ENCODE data around the gene RIN1.

RIN1 gene

DNA sequence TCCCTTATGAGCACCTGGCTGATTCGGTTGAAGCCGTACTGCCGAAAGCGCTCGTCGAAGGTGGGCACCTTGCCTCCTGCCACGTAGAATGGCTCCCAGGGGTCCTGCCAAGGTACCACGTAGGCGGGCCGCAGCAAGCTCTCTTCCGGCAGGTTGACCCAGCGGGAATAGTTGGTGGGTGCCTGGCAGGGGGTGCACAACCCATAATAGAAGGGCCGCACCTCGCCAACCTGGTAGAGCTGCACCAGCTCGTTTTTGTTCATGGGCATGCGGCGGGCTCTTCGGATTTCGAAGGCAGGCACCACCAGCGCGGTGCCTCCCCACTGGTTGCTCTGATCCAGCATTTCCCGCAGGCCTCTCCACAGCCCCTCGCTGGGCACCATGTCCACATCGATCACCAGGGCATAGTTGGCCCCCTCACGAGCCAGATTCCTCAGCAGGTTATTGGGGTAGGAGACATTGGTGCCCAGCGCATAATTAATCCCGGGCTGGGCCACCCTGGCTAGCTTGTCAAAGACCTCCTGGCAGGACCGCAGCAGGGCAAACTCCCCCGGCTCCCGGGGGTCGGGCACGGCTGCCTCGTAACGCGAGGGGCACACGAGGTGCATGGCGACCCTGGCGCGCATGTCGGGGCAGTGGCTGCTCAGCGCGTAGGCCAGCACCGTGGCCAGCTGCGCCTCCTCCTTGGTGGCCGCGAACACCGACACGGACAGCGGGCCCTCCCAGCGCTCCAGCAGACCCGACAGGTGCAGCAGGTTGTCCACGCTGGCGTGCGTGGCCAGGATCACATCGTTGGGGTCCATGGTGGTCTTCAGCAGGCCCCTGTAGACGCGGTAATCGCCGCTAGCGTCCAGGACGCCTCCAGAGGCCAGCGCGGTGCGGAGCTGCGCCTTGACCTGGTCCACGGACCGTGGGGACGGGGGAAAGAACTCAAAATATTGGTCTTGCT, 10.5 kb upstream of the RIN1 start:
- TF ChIP-seq FOXP2 (optimal IDR thresholded peaks at IDR 0.05; ENCODE audit: borderline replicate concordance, extremely low read depth, extremely low read length, insufficient read depth) = no peak
- TF ChIP-seq POLR2AphosphoS5 (IDR thresholded peaks at IDR 0.05; ENCODE audit: low read depth, low read length) = no peak
- no peak for TF ChIP-seq SIN3A (IDR thresholded peaks at IDR 0.05; ENCODE audit: borderline replicate concordance, insufficient read depth, low read length)
- TF ChIP-seq TAF1 (IDR thresholded peaks at IDR 0.05; ENCODE audit: borderline replicate concordance, insufficient read depth, low read length) = no peak
- TF ChIP-seq, protein P1, sequence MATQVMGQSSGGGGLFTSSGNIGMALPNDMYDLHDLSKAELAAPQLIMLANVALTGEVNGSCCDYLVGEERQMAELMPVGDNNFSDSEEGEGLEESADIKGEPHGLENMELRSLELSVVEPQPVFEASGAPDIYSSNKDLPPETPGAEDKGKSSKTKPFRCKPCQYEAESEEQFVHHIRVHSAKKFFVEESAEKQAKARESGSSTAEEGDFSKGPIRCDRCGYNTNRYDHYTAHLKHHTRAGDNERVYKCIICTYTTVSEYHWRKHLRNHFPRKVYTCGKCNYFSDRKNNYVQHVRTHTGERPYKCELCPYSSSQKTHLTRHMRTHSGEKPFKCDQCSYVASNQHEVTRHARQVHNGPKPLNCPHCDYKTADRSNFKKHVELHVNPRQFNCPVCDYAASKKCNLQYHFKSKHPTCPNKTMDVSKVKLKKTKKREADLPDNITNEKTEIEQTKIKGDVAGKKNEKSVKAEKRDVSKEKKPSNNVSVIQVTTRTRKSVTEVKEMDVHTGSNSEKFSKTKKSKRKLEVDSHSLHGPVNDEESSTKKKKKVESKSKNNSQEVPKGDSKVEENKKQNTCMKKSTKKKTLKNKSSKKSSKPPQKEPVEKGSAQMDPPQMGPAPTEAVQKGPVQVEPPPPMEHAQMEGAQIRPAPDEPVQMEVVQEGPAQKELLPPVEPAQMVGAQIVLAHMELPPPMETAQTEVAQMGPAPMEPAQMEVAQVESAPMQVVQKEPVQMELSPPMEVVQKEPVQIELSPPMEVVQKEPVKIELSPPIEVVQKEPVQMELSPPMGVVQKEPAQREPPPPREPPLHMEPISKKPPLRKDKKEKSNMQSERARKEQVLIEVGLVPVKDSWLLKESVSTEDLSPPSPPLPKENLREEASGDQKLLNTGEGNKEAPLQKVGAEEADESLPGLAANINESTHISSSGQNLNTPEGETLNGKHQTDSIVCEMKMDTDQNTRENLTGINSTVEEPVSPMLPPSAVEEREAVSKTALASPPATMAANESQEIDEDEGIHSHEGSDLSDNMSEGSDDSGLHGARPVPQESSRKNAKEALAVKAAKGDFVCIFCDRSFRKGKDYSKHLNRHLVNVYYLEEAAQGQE (IDR thresholded peaks at IDR 0.05; ENCODE audit: insufficient read depth in 1 of 2, low read depth in 2 of 2, low read length in 2 of 2) = no peak

DNA sequence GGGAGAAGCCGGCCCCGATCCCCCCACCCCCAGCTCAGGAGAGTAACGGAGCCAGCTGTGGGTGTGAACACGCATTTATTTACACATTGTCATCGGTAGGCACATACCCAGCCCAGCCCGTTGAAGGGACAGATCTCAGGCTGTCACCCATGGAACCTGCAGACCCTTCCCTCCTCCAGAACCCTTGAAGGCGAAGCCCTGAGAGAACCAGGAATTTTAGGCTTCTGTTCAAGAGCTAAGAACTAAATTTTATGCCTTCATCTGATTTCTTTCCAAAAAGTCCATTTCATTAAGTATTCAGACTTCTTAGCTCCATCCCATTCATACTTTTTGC, 9.0 kb upstream of the RIN1 start:
- TF ChIP-seq, protein P1 (IDR thresholded peaks at IDR 0.05; ENCODE audit: insufficient read depth in 1 of 2, low read depth in 2 of 2, low read length in 2 of 2) = no peak
- TF ChIP-seq FOXP2 (optimal IDR thresholded peaks at IDR 0.05; ENCODE audit: borderline replicate concordance, extremely low read depth, extremely low read length, insufficient read depth) (no peak), TAF1 (IDR thresholded peaks at IDR 0.05; ENCODE audit: borderline replicate concordance, insufficient read depth, low read length) (no peak), POLR2AphosphoS5 (IDR thresholded peaks at IDR 0.05; ENCODE audit: low read depth, low read length) (no peak), SIN3A (IDR thresholded peaks at IDR 0.05; ENCODE audit: borderline replicate concordance, insufficient read depth, low read length) (no peak)

DNA sequence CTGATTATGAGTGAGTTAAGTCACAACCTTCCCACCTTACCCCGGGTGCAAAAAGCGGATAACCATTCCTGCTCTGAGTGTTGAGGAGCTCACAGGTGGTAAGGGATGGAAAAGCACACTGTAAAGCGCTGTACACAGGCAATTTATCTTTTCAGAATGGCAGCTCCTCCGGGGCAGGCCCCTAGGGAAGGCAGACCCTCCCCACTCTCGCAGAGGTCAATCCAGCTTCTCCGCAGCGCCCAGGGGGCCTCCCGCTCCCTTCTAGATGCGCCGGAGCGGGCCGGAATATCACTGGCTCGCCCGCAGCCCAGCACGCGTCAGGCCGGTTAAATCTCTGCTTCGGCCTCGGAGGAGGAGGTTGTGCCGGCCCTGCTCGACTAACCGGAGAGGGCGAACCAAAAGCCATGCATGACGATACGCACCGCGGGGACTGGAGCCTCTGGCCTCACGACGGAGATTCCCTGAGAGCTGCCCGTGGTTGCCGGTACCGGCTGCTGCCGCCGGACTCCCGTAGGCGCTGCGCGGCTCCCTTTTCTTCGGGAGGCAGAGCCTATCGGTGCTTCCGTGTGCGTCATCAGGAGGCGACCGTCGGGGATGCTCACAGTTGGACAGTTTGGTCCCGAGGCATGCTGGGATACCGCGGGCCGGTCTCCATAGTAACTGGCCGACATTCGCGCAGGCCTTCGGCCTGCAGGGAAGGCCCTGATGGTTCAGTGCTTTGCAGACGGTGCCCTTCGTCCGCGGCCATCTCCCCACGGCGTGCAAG, 8.5 kb upstream of the RIN1 start, which contains the start of gene BRMS1:
Gene BRMS1 (minus strand): TSS at position 555 of the 766 bp plus-strand sequence. CDS start 2,870 bp downstream, outside the sequence.
- TF ChIP-seq, protein P1 (IDR thresholded peaks at IDR 0.05; ENCODE audit: insufficient read depth in 1 of 2, low read depth in 2 of 2, low read length in 2 of 2) = peak; percentile 36 to 38; a peak in 2 of 4 replicates
- TF ChIP-seq TAF1 (IDR thresholded peaks at IDR 0.05; ENCODE audit: borderline replicate concordance, insufficient read depth, low read length) = peak; percentile 75; the same call in 1 of the 2 replicates
- no peak for TF ChIP-seq FOXP2 (optimal IDR thresholded peaks at IDR 0.05; ENCODE audit: borderline replicate concordance, extremely low read depth, extremely low read length, insufficient read depth)
- peak; percentile 93 for TF ChIP-seq POLR2AphosphoS5 (IDR thresholded peaks at IDR 0.05; ENCODE audit: low read depth, low read length)
- TF ChIP-seq SIN3A (IDR thresholded peaks at IDR 0.05; ENCODE audit: borderline replicate concordance, insufficient read depth, low read length) = peak; percentile 95; the same call in 1 of the 2 replicates

DNA sequence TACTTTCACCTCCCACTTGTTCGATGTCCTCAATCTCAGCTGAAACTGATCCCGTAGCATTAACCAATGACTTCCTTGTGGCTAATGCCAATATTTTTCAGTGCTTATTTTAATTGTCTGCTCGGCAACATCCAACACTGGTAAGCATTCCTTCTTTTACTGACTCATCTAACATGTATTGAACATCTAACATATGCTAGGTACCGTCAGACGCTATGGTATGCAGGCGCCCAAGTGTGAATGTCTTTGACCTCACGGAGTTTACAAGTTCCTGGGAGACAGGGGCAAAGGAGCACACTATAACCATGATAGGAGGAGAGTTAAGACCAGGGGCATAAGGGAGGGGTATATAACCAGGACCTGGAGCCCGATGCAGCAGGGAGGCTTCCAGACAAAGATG, 6.9 kb upstream of the RIN1 start:
- TF ChIP-seq SIN3A (IDR thresholded peaks at IDR 0.05; ENCODE audit: borderline replicate concordance, insufficient read depth, low read length) = no peak
- no peak for TF ChIP-seq FOXP2 (optimal IDR thresholded peaks at IDR 0.05; ENCODE audit: borderline replicate concordance, extremely low read depth, extremely low read length, insufficient read depth)
- TF ChIP-seq TAF1 (IDR thresholded peaks at IDR 0.05; ENCODE audit: borderline replicate concordance, insufficient read depth, low read length) = no peak
- no peak for TF ChIP-seq POLR2AphosphoS5 (IDR thresholded peaks at IDR 0.05; ENCODE audit: low read depth, low read length)
- TF ChIP-seq, protein P1 (IDR thresholded peaks at IDR 0.05; ENCODE audit: insufficient read depth in 1 of 2, low read depth in 2 of 2, low read length in 2 of 2) = no peak
